ENCODE results near the gene HIVEP2.
"Not testable (repeated sequence)": the region's sequence is repeated elsewhere in the genome, so short reads cannot be mapped to it uniquely, and the experiment has no call there.

The HIVEP2 gene, protein sequence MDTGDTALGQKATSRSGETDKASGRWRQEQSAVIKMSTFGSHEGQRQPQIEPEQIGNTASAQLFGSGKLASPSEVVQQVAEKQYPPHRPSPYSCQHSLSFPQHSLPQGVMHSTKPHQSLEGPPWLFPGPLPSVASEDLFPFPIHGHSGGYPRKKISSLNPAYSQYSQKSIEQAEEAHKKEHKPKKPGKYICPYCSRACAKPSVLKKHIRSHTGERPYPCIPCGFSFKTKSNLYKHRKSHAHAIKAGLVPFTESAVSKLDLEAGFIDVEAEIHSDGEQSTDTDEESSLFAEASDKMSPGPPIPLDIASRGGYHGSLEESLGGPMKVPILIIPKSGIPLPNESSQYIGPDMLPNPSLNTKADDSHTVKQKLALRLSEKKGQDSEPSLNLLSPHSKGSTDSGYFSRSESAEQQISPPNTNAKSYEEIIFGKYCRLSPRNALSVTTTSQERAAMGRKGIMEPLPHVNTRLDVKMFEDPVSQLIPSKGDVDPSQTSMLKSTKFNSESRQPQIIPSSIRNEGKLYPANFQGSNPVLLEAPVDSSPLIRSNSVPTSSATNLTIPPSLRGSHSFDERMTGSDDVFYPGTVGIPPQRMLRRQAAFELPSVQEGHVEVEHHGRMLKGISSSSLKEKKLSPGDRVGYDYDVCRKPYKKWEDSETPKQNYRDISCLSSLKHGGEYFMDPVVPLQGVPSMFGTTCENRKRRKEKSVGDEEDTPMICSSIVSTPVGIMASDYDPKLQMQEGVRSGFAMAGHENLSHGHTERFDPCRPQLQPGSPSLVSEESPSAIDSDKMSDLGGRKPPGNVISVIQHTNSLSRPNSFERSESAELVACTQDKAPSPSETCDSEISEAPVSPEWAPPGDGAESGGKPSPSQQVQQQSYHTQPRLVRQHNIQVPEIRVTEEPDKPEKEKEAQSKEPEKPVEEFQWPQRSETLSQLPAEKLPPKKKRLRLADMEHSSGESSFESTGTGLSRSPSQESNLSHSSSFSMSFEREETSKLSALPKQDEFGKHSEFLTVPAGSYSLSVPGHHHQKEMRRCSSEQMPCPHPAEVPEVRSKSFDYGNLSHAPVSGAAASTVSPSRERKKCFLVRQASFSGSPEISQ (N-terminal part only)

GRCh38 chr6:142945049-142945445 is at the start of gene HIVEP2:
TSS of gene HIVEP2 (minus strand) at chr6:142945176. CDS start at chr6:142774738, 170,438 bp downstream.
- DNase-seq (ENCODE audit: low read depth): peak; percentile 62

DNA sequence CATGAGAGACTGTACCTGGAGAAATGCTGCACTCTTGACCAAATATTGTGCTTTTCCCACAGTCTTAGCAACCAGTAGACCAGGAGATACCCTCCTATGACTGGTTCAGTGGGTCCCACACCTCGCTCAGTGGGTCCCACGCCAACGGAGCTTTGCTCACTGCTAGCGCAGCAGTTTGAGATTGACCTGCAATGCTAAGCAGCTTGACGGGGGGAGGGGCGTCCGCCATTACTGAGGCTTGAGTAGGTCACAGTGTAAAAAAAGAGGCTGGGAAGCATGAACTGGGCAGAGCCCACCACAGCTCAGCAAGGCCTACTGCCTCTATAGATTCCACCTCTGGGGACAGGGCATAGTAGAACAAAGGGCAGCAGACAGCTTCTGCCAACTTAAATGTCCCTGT is 49.0 kb upstream of the HIVEP2 start:
- no peak for DNase-seq (ENCODE audit: low read depth)

DNA sequence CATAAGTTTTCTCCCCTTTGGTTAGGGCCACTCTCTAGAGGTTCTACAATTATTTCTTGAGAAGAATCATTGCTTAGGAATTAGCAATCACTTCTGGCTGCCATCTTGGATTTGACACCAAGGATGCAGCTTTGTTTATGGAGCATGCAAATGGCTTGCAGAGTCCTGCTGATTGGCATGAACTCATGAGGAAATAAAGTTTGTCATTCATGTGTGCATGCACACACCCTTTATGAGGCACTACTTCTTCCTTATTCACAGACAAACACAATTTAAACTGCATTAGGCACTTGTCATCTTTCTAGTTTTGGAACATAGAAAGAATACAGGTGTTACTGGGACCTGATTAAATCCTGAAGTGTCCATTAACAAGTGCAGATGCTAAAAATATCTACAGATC is 42.5 kb upstream of the HIVEP2 start:
- DNase-seq (ENCODE audit: low read depth): no peak

GRCh38 chr6:142985281-142985680 is 40.3 kb upstream of the HIVEP2 start:
- no peak for DNase-seq (ENCODE audit: low read depth)

GRCh38 chr6:142984386-142984785 is 39.4 kb upstream of the HIVEP2 start:
- DNase-seq (ENCODE audit: low read depth): no peak

DNA sequence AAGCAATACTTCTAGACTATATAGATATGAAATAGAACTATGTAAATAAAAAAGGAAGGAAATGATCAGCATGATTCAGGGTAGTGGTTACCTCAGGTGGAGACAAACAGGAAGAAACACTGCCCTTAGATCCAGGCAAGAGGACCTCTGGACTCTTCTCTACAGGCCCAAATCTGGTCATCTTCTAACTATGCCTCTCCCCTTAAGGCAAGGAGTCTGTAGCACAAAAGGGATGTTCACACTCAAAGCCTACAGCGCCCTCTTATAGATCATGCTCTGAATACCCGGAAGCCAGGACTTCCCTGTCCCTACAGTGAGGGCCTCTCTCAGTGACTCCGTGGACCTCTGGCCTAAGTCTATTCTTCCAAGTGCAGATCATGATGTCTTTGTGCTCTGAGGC is 30.4 kb upstream of the HIVEP2 start:
- no peak for DNase-seq (ENCODE audit: low read depth)

- not testable (repeated sequence) for DNase-seq (ENCODE audit: low read depth)
Observed at GRCh38 chr6:142970941-142971340, 26.0 kb upstream of the HIVEP2 start.

DNA sequence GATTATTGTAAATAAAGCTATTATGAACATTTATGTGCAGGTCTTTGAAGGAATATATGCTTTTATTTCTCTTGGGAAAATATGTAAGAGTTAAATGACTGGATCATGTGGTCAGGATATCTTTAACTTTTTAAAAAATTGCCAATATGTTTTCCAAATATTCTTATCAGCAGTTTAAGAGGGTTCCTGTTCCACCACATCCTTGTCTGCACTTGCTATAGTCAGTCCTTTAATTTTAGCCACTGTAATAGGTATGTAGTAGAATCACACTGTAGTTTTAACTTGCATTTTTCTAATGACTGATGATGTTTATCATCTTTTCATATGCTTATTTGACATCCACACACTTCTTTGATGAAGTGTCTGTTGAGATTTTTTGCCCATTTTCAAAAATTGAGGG is 23.6 kb upstream of the HIVEP2 start:
- no peak for DNase-seq (ENCODE audit: low read depth)

DNA sequence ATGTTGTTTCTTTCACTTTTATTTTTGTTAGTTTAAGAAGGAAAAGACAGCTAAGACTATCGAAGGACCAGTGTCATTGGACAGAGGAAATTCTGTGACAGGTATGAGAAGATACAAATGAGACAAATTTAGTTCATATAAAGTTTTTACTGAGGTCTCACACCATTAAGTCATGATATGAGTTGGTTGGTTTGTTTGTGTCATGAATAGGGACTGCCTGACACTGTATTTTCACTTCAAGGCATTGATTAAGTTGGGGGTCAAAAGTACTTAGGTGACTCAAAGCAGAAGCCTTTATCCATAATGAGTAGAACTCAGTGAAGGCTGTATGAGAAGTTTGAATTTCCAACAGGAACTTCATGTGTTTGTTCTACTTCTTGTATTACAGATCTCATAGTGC is 21.3 kb upstream of the HIVEP2 start:
- DNase-seq (ENCODE audit: low read depth): no peak

GRCh38 chr6:142965164-142965563 is 20.2 kb upstream of the HIVEP2 start:
- no peak for DNase-seq (ENCODE audit: low read depth)

GRCh38 chr6:142960098-142960497 is 15.1 kb upstream of the HIVEP2 start:
- no peak for DNase-seq (ENCODE audit: low read depth)

DNA sequence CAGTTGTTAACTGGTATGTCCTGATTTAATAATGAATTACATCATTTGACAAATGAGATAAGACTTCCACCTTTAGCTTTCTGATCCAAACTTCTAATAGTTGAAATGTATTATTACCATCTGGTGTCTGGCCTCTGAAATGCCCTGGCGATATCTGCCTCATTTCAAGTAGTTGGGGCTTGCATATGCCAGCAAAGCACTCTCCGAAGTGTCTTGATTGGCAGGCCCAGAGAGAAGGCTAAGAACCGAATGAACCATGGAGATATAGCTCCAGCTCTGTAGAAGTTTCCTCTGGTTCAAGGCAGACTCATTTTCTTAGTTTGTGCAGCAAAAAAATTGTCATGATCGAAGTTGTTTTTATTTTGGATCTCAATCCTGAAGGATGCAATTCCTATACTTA is 13.4 kb upstream of the HIVEP2 start:
- DNase-seq (ENCODE audit: low read depth): no peak

- DNase-seq (ENCODE audit: low read depth): no peak
Observed at GRCh38 chr6:142956726-142957125, 11.8 kb upstream of the HIVEP2 start.

DNA sequence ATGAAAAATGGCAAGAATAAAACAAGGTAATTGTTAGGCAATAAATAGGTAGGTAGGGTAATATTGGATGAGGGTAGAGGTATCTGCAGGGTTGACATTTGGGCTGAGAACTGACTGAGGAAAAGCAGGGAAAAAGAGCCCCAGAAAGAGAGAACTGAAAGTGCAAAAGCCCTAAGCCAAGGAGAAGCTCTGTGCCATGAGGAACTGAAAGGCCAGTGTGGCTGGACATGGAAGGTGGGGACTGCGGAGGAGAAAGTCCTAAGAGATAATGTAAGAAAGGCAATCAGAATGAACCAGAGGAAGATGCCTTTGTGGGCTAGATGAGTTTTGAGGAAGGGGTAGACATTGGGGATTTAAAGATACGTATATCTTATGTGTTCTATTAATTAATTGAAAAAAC is 9.9 kb upstream of the HIVEP2 start:
- DNase-seq (ENCODE audit: low read depth): no peak

GRCh38 chr6:142953373-142954273 is 8.6 kb upstream of the HIVEP2 start:
- no peak for DNase-seq (ENCODE audit: low read depth)

GRCh38 chr6:142952614-142953013 is 7.6 kb upstream of the HIVEP2 start:
- DNase-seq (ENCODE audit: low read depth): no peak

- no peak for DNase-seq (ENCODE audit: low read depth)
Observed at GRCh38 chr6:142950291-142950690, 5.3 kb upstream of the HIVEP2 start.

- DNase-seq (ENCODE audit: low read depth): no peak
Observed at GRCh38 chr6:142947714-142948480, 2.9 kb upstream of the HIVEP2 start.

GRCh38 chr6:142946924-142947713 is 2.1 kb upstream of the HIVEP2 start:
- DNase-seq (ENCODE audit: low read depth): peak; percentile 47

All from stimulated activated CD8-positive, alpha-beta memory T cell treated with anti-CD3 and anti-CD28 coated beads, Interleukin-15, amount 100 ng/mL, for 24 hours (primary cell).